GM21447 (cell line): ENCODE measurements around the gene CSNK1A1.
"Not testable (repeated sequence)": the region's sequence is repeated elsewhere in the genome, so short reads cannot be mapped to it uniquely, and the experiment has no call there.

ENCODE experiments used
- ATAC-seq: cut with Tn5 transposase; IDR thresholded peaks from one replicate; pipeline ENCODE4 v1.9.1; 2021; ENCODE audit not compliant: unreplicated experiment

CSNK1A1 gene

DNA sequence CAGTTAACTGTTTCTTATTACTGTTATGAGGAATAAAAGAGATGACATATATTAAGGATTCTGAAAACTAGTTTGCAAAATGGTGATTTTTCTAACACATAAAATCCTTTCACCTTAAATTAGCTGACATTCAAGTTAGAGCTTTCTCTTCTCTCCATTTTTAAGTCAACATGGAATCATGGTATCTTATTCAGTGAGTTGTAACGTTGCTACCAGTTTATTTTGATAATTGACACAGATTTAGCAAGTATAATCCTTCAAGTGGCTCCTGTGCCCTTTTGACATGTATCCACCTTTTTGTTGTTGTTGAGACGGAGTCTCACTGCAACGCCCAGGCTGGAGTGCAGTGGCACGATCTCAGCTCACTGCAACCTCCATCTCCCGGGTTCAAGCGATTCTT, 58.5 kb downstream of the CSNK1A1 start:
- ATAC-seq, result no peak

DNA sequence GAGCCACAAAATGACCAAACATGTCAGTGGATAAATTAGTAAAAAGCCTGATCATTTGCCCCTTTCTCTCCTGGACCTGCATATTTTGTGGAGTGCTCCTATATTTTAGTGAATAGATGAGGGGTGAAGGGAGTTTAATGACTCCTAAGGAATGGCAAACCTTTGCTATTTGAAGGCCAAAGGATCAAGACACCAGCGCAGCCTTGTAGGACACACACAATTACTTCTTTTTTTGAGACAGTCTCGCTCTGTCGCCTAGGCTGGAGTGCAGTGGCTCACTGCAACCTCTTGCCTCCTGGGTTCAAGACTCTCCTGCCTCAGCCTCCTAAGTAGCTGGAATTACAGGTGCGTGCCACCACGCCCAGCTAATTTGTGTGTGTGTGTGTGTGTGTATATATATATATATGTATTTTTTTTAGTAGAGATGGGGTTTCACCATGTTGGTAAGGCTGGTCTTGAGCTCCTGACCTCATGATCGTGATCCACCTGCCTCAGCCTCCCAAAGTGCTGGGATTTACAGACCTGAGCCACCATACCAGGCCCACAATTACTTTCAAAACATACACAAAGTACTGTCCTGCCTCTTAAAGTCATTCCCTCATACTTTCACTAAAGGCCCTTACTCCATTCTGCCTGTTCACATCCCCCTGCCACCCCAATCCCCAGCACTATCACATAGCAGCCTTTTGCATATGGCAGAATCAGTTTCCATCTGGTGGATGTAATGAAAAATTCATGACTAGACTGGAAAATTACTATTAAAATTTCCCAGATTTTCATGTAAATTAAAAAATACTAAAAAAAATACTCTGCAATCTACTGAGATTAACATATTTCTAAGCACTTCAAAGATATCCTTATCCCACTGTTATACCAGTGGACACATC, 60.4 kb downstream of the CSNK1A1 start:
- no peak for ATAC-seq

GRCh38 chr5:149489605-149490037, 61.6 kb downstream of the CSNK1A1 start:
- ATAC-seq, result no peak

DNA sequence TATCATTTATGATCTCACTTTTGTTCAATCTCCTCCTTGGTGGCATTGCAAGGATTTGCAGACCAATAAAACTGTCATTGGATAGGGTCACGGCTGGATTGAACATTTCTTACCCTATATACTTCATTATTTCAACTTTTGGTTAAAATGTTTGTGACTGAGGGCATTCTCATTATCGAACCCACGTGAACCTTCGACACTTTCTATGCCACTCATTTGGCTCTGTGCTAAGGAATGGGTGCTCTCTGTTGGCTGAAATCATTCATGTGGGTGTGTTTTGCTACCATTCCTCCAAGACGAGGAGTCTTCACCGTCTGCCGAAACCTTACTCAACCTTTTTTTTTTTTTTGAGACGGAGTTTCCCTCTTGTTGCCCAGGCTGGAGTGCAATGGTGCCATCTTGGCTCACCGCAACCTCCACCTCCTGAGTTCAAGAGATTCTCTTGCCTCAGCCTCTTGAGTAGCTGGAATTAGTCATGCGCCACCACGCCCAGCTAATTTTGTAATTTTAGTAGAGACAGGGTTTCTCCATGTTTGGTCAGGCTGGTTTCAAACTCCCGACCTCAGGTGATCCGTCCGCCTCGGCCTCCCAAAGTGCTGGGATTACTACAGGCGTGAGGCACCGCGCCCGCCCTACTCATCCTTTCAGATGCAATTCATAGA, 62.5 kb downstream of the CSNK1A1 start:
- ATAC-seq, result no peak

DNA sequence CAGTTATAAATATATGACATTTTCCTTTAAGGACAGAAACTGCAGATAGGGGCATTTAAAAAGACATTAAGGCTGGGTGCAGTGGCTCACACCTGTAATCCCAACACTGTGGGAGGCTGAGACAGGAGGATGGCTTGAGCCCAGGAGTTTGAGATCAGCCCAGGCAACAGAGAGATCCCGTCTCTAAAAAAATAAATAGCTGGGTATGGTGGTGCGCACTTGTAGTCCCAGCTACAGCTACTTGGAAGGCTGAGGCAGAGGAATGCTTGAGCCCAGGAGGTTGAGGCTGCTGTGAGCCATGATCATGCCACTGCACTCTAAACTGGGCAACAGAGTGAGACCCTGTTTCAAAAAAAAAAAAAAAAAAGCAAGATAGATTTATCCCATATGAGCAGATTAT, 63.6 kb downstream of the CSNK1A1 start:
- no peak for ATAC-seq

- ATAC-seq, result no peak
Observed at GRCh38 chr5:149486726-149487635, 64.3 kb downstream of the CSNK1A1 start.

- ATAC-seq, result no peak
Observed at GRCh38 chr5:149485655-149486615, 65.3 kb downstream of the CSNK1A1 start.

DNA sequence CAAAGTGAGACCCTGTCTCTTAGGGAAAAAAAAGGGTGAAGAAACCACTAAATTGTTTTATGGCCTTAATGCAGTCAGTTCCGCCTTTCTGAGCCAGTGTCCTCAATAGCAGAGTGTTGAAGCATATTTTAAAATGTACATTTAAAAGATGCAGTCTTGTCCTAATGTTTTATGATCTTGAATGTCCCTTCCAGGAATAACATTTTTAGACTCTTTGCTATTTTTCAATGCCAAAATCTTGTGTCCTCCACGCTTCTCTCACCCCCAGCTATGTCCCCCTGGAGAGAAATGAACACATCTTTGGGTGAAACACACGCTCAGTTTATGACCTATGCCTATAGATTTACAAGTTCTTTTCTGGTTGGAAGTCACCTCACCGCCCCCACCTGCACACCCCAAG, 69.8 kb downstream of the CSNK1A1 start:
- no peak for ATAC-seq

DNA sequence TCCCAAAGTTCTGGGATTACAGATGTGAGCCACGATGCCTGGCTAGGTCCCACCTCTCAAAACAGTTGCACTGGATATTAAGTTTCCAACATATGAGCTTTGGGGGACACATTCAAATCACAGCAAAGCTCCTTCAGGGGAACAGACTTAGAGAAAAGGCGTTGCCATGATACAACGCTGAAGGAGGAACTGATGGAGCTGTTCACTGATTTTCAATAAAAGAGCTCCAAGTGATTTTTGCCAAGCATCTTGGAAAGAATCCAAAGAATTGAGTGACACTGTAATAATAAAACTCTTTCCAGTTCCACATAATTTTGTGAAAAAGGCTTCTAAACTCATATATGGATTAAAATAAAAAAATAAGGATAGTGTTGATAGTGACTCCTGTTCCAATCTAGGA, 72.5 kb downstream of the CSNK1A1 start:
- no peak for ATAC-seq

DNA sequence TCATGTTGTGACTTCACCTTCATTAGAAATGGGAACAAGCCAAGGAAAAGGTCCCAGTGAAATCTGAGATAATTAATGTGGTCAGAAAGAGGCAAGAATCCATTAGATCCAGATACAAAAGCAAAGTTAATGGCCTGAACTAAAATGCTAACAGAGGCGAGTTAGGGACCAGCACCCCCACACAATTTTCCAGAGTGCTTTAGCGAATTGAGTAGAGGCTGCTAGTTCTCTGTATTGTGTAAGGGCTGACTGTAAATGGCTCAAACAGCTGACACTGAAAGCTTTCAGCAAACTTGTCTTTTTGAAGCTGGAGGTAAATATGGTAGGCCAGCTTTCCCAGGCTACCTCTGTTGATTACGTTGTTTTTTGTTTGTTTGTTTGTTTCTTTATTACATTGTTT, 75.5 kb downstream of the CSNK1A1 start:
- no peak for ATAC-seq

DNA sequence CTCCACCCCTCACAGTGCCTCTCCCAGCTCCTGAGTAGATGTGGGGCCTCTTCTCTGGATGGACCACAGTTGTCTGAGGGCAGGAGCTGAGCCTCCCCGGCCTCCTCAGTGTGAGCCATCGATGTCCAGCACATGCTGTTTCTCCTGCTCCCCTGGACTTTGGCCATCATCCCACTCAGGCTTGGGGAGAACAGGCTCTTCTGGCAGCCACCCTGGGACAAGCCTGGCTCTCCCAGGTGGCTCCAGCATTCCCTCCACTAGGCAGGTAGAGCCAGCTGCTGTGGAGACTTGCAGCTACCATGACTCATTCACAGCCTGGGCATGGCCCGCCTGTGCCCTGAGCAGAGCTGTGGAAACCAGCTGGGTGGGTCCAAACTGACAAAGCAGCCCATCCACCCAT, 77.0 kb downstream of the CSNK1A1 start:
- no peak for ATAC-seq

GRCh38 chr5:149473441-149473840, 77.8 kb downstream of the CSNK1A1 start:
- ATAC-seq, result no peak

DNA sequence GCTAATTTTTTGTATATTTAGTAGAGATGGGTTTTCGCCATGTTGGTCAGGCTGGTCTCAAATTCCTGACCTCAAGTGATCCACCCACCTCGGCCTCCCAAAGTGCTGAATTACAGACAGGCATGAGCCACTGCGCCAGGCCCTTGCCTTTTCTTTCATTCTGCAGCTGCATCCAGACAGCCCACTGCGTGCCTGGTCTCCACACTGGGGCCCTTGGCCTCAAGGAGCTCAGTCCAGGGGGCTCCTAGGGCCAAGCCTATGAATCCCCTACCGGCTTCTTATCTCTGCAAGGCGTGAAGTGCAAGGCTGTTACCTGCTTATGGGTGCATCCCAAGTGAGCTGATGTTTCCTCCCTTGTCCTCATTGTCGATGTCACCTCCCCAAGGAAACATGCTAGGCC, 78.8 kb downstream of the CSNK1A1 start:
- no peak for ATAC-seq

DNA sequence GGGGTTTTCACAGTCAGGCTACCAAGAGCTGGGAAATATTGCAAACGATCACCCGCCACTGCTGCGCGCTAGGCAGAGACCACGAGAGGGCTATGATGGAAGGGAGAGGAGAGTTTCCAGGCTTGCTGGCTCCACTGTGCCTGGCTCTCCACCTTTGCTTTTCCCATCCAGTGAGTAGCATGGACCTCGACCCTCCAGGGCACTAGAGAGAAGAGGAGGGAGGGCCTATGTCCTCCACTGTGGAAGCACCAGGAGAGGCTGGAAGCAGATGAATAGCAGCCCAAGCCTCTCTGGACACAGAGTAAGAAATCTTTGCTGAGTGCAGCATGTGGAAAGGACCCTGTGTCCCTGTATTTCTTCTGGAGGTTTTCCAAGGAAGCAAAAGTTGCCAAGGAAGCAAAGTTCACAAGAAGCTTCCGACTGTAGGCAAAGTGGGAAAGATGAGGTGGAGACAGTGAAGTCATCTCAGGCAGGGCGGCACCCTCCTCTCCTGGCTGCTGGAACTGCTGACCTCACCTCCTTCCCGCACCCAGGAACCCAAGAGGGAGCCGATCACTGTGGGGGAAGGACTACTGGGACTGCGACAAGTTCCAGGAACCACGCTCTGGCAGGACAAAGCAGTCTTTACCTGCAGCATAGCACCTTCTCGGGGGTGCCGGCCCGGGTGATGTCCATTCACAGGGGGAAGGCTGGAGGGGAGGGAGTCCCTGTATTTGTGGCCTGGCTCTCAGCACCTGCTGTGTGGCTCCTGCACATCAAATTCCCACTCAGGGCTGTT, 79.6 kb downstream of the CSNK1A1 start:
- no peak for ATAC-seq

GRCh38 chr5:149470942-149471341, 80.3 kb downstream of the CSNK1A1 start:
- no peak for ATAC-seq

- no peak for ATAC-seq
Observed at GRCh38 chr5:149466457-149466972, 84.7 kb downstream of the CSNK1A1 start.

DNA sequence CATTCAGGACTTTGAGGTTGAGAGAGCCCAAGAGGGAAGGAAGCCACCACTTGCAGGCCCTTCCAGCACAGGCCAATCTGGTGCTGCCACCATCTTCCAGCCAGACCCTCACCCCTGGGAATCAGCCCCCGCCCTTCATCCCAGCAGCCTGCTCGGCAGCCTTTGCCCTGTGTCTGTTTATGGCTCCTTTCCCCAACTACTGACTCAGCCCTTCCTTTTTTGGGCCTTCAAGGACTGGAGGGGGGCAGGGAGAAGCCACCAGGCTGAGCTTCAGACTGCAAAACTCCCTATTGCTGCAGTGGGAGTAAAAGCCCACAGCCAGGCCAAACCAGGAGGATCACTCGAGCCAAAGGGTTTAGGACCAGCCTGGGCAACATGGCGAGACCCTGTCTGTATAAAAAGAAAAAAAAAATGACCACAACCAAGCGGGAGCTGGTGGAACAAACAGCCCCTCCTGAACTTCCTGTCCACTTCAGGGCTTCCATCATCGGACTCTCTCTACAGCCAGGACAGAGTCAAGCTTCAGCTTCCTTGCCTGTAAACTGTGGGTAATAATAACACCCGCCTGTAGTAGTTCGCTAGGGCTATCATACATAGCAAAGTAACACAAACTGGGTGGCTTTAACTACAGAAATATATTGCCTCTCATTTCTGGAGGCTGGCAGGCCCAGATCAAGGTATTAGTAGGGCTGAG, 86.3 kb downstream of the CSNK1A1 start:
- ATAC-seq, result no peak

- not testable (repeated sequence) for ATAC-seq
Observed at GRCh38 chr5:149461907-149462306, 89.3 kb downstream of the CSNK1A1 start.

DNA sequence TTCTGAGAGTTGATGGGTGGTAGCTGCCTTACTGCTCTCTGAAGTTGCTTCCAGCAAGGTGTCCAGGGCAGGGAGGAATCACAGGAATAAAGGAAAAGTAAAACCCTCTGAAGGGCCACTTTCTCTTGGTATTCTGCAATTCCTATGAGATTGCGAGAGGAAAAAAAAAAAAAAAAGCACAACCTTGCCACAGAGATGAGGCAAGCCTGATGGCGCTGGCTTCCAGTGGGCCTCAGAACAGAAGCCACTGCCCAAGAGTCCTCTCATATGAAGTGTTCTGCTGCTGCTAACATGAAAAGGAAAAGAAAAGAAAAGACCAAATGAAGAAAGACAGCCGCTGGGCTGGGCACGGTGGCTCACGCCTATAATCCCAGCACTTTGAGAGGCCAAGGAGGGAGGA, 91.3 kb downstream of the CSNK1A1 start:
- ATAC-seq, result no peak
